Liver (tissue), 3 donors: ENCODE results near the gene SIRPA.

Experiments used
- ATF3 ChIP-seq: IDR thresholded peaks from 2 replicates; pipeline ENCODE4 v1.6.1; 2016; ENCODE audit warnings: antibody characterized with exemption
- CTCF ChIP-seq: fragments of 150-350 bp; IDR thresholded peaks from 2 replicates; pipeline ENCODE4 v1.5.1; 2017; ENCODE audit warnings: improper control_type of control experiment, low read depth, low read length; ENCODE audit not compliant: missing input control
- EGR1 ChIP-seq, 2 donors: IDR thresholded peaks; 2 replicates each; pipeline ENCODE4 v1.6.1; 2016 to 2018; ENCODE audit warnings: antibody characterized with exemption in 2 of 2, low read depth in 2 of 2
- FOXA1 ChIP-seq: IDR thresholded peaks from 2 replicates; pipeline ENCODE4 v1.6.1; 2016; ENCODE audit warnings: antibody characterized with exemption
- GABPA ChIP-seq, 2 donors: IDR thresholded peaks in 1 of 2; conservative IDR thresholded peaks in 1 of 2; 2 replicates each; pipeline ENCODE4 v1.6.1; 2016; ENCODE audit warnings: antibody characterized with exemption in 2 of 2, mild to moderate bottlenecking in 1 of 2, moderate library complexity in 1 of 2
- JUND ChIP-seq, 2 donors: IDR thresholded peaks; 2 replicates each; pipeline ENCODE4 v1.6.1; 2016; ENCODE audit warnings: antibody characterized with exemption in 2 of 2
- MAX ChIP-seq: IDR thresholded peaks from 2 replicates; pipeline ENCODE4 v1.6.1; 2016; ENCODE audit warnings: antibody characterized with exemption
- NR2F2 ChIP-seq: IDR thresholded peaks from 2 replicates; pipeline ENCODE4 v1.6.1; 2016; ENCODE audit warnings: antibody characterized with exemption
- RAD21 ChIP-seq, 2 donors: IDR thresholded peaks; 2 replicates each; pipeline ENCODE4 v1.6.1; 2016; ENCODE audit warnings: antibody characterized with exemption in 2 of 2, mild to moderate bottlenecking in 2 of 2
- REST ChIP-seq: IDR thresholded peaks from 2 replicates; pipeline ENCODE4 v1.6.1; 2016; ENCODE audit warnings: antibody characterized with exemption, mild to moderate bottlenecking
- TAF1 ChIP-seq: conservative IDR thresholded peaks from 2 replicates; pipeline ENCODE4 v1.6.1; 2016; ENCODE audit warnings: antibody characterized with exemption, mild to moderate bottlenecking
- YY1 ChIP-seq: IDR thresholded peaks from 2 replicates; pipeline ENCODE4 v1.6.1; 2016; ENCODE audit warnings: antibody characterized with exemption, mild to moderate bottlenecking
- donor health status: healthy.
- donor health status: healthy.

- TF ChIP-seq NR2F2 (no peak), RAD21 (IDR thresholded peaks at IDR 0.05) (no peak), EGR1 (IDR thresholded peaks at IDR 0.05; ENCODE audit: low read depth in 2 of 2) (no peak), CTCF (no peak), REST (no peak), FOXA1 (no peak), GABPA (IDR thresholded peaks at IDR 0.05 in 1 of 2, conservative IDR thresholded peaks at IDR 0.05 in 1 of 2) (no peak), TAF1 (no peak), JUND (IDR thresholded peaks at IDR 0.05) (no peak), YY1 (no peak), ATF3 (no peak), MAX (no peak)
These were observed 42.2 kb downstream of the SIRPA start for GRCh38 chr20:1937316-1937976.
